ENCODE measurements around the gene ANKRD34A.

- TF ChIP-seq POLR2A (IDR thresholded peaks at IDR 0.05) = peak; percentile 85
- TF ChIP-seq EP300 (IDR thresholded peaks at IDR 0.05) = no peak
These were observed 3.8 kb downstream of the ANKRD34A start for GRCh38 chr1:145960468-145961108.

All from ovary (tissue), 1 donor.